Esophagus squamous epithelium (tissue), 4 donors: ENCODE results near the gene HOXB9.

Experiments used
- CTCF ChIP-seq, 6 experiments: fragments of 450-650 bp in 4 of 6; fragments of 200-600 bp in 2 of 6; sonication (generic) in 2 of 6; IDR thresholded peaks; one replicate each; pipeline ENCODE4 v1.5.1; 2016 to 2019; ENCODE audit warnings: antibody characterized with exemption in 6 of 6, mild to moderate bottlenecking in 4 of 6, moderate library complexity in 4 of 6
- POLR2A ChIP-seq, 4 donors: fragments of 450-650 bp; IDR thresholded peaks; one replicate each; pipeline ENCODE4 v1.6.1; 2017; ENCODE audit warnings: antibody characterized with exemption in 4 of 4, mild to moderate bottlenecking in 4 of 4, moderate library complexity in 3 of 4

- TF ChIP-seq CTCF (IDR thresholded peaks at IDR 0.05) (no peak), POLR2A (IDR thresholded peaks at IDR 0.05) (no peak)
Observed at GRCh38 chr17:48606892-48607614, 19.1 kb downstream of the HOXB9 start.
